ENCODE measurements around the gene LMBR1. TPM values are rescaled to one million over a fixed set of nuclear protein-coding genes. Genes with fewer than 3 reads are reported as not detected.

LMBR1 gene
- total RNA-seq, 2 experiments from 2014 or later = 114 to 136 TPM

- H2AFZ ChIP-seq (ENCODE audit: low read length) = no peak overlapping the region
- DNase-seq (ENCODE audit: low spot score) = peak; percentile 51
- H3K27ac ChIP-seq (ENCODE audit: low read depth, low read length, poor library complexity, severe bottlenecking) = peak overlapping the region; percentile 16
Measured at GRCh38 chr7:156780724-156781455, 112.1 kb downstream of the LMBR1 start.

DNA sequence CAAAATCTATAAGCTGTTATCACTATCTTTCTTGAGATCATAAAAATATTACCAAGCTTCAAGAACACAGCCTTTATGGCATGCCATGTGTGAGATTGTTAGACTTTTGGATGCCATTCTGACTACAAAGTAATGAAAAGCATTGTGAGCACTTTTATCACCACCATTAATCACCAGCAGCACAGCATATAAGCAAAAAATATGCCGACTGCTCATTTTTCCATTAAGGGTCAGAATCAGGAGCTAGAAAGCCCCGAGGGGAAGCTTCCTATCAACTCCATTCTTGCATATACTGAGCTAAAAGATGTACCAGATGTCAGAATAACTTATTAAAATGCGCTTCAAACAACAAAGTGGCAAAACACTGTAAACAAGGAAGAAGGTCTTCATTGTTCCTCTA lies 114.3 kb downstream of the LMBR1 start:
- CTCF ChIA-PET (ENCODE audit: unreplicated experiment) = no interaction called here

More at GRCh38 chr7:156780724-156781455, 112.1 kb downstream of the LMBR1 start:
- TF ChIP-seq EZH2phosphoT487 (IDR thresholded peaks at IDR 0.05; ENCODE audit: borderline replicate concordance, low read depth, low read length) = no peak
- Histone ChIP-seq H3K4me1 (ENCODE audit: insufficient read depth, low read length, poor library complexity, severe bottlenecking) (peaks cover 18% of the 10 kb centered on the region), H3K79me2 (ENCODE audit: insufficient read depth, low read depth, low read length) (no peaks in the 10 kb centered on the region), H4K20me1 (ENCODE audit: insufficient read depth, low read length) (no peaks in the 10 kb centered on the region), H3K4me2 (ENCODE audit: low read length) (peak overlapping the region; percentile 42; the same call in 1 of the 2 replicates), H3K4me3 (ENCODE audit: low read depth, low read length, poor library complexity, severe bottlenecking) (no peak overlapping the region), H3K9me2 (ENCODE audit: insufficient read depth, low read length) (no peaks in the 10 kb centered on the region), H3K9me3 (ENCODE audit: low read length) (no peaks in the 10 kb centered on the region), H3K36me3 (ENCODE audit: insufficient read depth, low read length) (peaks cover 34% of the 10 kb centered on the region)
- CTCF ChIA-PET (ENCODE audit: unreplicated experiment) = no interaction called here
- POLR2A ChIA-PET = interaction anchor here (0.5 to 2.6 kb wide), 9 partner anchors 10 to 170 kb away, joined by 3 to 8 read pairs (median 4); no protein-coding TSS in a partner anchor
- intact Hi-C loops (cut with micrococcal nuclease; ENCODE audit: unreplicated experiment) = no loop called here
- no TSS peak for BruUV-seq (replicated peaks)

DNA sequence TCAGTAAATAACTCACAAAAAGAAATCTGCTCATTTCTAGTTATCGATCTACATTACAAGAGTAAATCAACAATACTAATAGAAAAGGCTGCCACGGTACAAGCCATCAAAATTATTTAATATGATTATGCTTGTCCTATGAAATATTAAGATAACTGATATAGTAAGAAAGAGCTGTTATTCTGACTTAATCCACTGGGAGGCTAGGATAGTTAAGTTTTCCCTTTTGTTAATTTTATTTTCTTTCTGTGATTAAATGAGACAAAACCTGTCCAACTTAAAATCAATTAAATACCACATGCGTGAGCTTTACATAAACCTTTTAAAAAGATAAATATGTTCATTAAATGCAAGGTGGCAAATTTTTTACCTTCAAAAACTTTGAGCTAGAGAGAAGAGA lies 114.8 kb downstream of the LMBR1 start:
- H3K36me3 ChIP-seq (ENCODE audit: insufficient read depth, low read length) = peaks cover 17% of the 10 kb centered on the region; the same call in 1 of the 2 replicates
- intact Hi-C loops (cut with micrococcal nuclease; ENCODE audit: unreplicated experiment) = no loop called here
- no peaks in the 10 kb centered on the region for H3K79me2 ChIP-seq (ENCODE audit: insufficient read depth, low read depth, low read length)
- DNase-seq (ENCODE audit: low spot score) = no peak
- TF ChIP-seq CTCF (conservative IDR thresholded peaks at IDR 0.05; ENCODE audit: low read length) (peak; percentile 45), EZH2phosphoT487 (IDR thresholded peaks at IDR 0.05; ENCODE audit: borderline replicate concordance, low read depth, low read length) (no peak)
- ChIA-PET POLR2A (interaction anchor here (0.7 to 1.3 kb wide), 4 partner anchors 10 to 58 kb away, joined by 3 to 4 read pairs (median 3); no protein-coding TSS in a partner anchor), CTCF (ENCODE audit: unreplicated experiment) (no interaction called here)
- no peak overlapping the region for H2AFZ ChIP-seq (ENCODE audit: low read length)
- no peak overlapping the region for H3K27ac ChIP-seq (ENCODE audit: low read depth, low read length, poor library complexity, severe bottlenecking)
- no peak overlapping the region for H3K4me2 ChIP-seq (ENCODE audit: low read length)
- no peaks in the 10 kb centered on the region for H3K9me2 ChIP-seq (ENCODE audit: insufficient read depth, low read length)
- no TSS peak for BruUV-seq (replicated peaks)
- H3K4me1 ChIP-seq (ENCODE audit: insufficient read depth, low read length, poor library complexity, severe bottlenecking) = peaks cover 18% of the 10 kb centered on the region
- H4K20me1 ChIP-seq (ENCODE audit: insufficient read depth, low read length) = no peaks in the 10 kb centered on the region
- H3K9me3 ChIP-seq (ENCODE audit: low read length) = no peaks in the 10 kb centered on the region
- H3K4me3 ChIP-seq (ENCODE audit: low read depth, low read length, poor library complexity, severe bottlenecking) = no peak overlapping the region

More for the DNA sequence above, 114.3 kb downstream of the LMBR1 start:
- Histone ChIP-seq H3K79me2 (ENCODE audit: insufficient read depth, low read depth, low read length) (no peaks in the 10 kb centered on the region), H3K36me3 (ENCODE audit: insufficient read depth, low read length) (peaks cover 21% of the 10 kb centered on the region; the same call in 1 of the 2 replicates), H3K27ac (ENCODE audit: low read depth, low read length, poor library complexity, severe bottlenecking) (no peak overlapping the region), H4K20me1 (ENCODE audit: insufficient read depth, low read length) (no peaks in the 10 kb centered on the region), H3K4me1 (ENCODE audit: insufficient read depth, low read length, poor library complexity, severe bottlenecking) (peaks cover 18% of the 10 kb centered on the region), H3K9me3 (ENCODE audit: low read length) (no peaks in the 10 kb centered on the region), H3K4me3 (ENCODE audit: low read depth, low read length, poor library complexity, severe bottlenecking) (no peak overlapping the region), H2AFZ (ENCODE audit: low read length) (no peak overlapping the region), H3K4me2 (ENCODE audit: low read length) (no peak overlapping the region), H3K9me2 (ENCODE audit: insufficient read depth, low read length) (no peaks in the 10 kb centered on the region)
- POLR2A ChIA-PET = interaction anchor here (0.6 to 1.4 kb wide), 6 partner anchors 10 to 141 kb away, joined by 3 to 4 read pairs (median 3); no protein-coding TSS in a partner anchor
- no TSS peak for BruUV-seq (replicated peaks)
- TF ChIP-seq EZH2phosphoT487 (IDR thresholded peaks at IDR 0.05; ENCODE audit: borderline replicate concordance, low read depth, low read length) = no peak
- intact Hi-C loops (cut with micrococcal nuclease; ENCODE audit: unreplicated experiment) = no loop called here
- DNase-seq (ENCODE audit: low spot score) = no peak
